ENCODE data around the gene PWWP2B. TPM values are rescaled to one million over a fixed set of nuclear protein-coding genes. Genes with fewer than 3 reads are reported as not detected.

PWWP2B gene
- total RNA-seq, 1 donor from 2014 or later: 7.6 TPM

GRCh38 chr10:132455986-132456847 is 59.2 kb downstream of the PWWP2B start:
- Mint-ChIP-seq H3K36me3 (ENCODE audit: low read depth, unreplicated experiment) (no peaks in the 10 kb centered on the region), H3K9me3 (ENCODE audit: unreplicated experiment) (no peaks in the 10 kb centered on the region), H3K4me3 (ENCODE audit: unreplicated experiment) (no peak overlapping the region), H3K4me1 (ENCODE audit: unreplicated experiment) (no peaks in the 10 kb centered on the region), H3K27me3 (ENCODE audit: unreplicated experiment) (peaks cover 14% of the 10 kb centered on the region), H3K27ac (ENCODE audit: unreplicated experiment) (no peak overlapping the region)
- TF ChIP-seq, protein P1, sequence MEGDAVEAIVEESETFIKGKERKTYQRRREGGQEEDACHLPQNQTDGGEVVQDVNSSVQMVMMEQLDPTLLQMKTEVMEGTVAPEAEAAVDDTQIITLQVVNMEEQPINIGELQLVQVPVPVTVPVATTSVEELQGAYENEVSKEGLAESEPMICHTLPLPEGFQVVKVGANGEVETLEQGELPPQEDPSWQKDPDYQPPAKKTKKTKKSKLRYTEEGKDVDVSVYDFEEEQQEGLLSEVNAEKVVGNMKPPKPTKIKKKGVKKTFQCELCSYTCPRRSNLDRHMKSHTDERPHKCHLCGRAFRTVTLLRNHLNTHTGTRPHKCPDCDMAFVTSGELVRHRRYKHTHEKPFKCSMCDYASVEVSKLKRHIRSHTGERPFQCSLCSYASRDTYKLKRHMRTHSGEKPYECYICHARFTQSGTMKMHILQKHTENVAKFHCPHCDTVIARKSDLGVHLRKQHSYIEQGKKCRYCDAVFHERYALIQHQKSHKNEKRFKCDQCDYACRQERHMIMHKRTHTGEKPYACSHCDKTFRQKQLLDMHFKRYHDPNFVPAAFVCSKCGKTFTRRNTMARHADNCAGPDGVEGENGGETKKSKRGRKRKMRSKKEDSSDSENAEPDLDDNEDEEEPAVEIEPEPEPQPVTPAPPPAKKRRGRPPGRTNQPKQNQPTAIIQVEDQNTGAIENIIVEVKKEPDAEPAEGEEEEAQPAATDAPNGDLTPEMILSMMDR (IDR thresholded peaks at IDR 0.05; ENCODE audit: unreplicated experiment): no peak
- DNase-seq (ENCODE audit: low spot score): no peak

GRCh38 chr10:132456881-132457280 is 59.9 kb downstream of the PWWP2B start:
- no peak for DNase-seq (ENCODE audit: low spot score)
- Mint-ChIP-seq H3K36me3 (ENCODE audit: low read depth, unreplicated experiment) (no peaks in the 10 kb centered on the region), H3K4me1 (ENCODE audit: unreplicated experiment) (no peaks in the 10 kb centered on the region), H3K27me3 (ENCODE audit: unreplicated experiment) (peaks cover 14% of the 10 kb centered on the region), H3K4me3 (ENCODE audit: unreplicated experiment) (no peak overlapping the region), H3K27ac (ENCODE audit: unreplicated experiment) (no peak overlapping the region), H3K9me3 (ENCODE audit: unreplicated experiment) (no peaks in the 10 kb centered on the region)
- TF ChIP-seq, protein P1 (IDR thresholded peaks at IDR 0.05; ENCODE audit: unreplicated experiment): no peak

DNA sequence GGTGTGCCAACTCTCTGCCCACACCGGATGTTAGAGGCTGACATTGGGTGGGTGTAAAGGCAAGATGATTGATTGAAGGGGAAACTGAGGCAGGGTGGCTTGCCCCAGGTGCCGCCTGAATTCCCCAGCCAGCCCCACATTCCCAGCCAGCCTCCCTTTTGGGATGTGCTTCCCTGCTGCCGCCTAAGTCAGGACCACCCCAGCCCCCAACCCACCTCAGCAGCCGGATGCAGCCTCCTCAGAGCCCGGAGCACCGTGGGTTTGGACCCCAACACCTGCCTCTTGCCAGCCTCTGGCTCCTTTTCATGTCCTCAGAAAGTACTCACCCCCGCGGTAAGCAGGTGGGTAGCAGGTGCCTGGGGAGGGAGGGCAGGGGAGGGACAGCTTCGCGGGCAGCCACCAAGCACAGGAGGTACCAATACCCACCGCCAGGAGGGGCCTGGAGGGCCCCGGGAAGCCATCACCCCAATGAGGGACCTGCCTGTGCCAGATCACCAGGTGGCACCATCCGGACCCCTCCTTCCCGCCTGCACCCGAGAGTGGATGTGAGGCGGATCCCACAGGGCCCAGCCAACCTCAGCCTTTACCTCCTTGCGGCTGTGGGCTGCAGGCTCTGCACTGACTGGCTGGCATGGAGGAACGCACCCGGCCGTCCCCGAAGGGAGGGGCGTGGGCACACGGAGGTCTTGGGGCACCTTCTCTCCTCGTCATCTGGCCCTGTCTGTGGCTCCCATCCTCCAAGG is 60.5 kb downstream of the PWWP2B start:
- no peak for DNase-seq (ENCODE audit: low spot score)
- Mint-ChIP-seq H3K27ac (ENCODE audit: unreplicated experiment) (no peak overlapping the region), H3K27me3 (ENCODE audit: unreplicated experiment) (peaks cover 14% of the 10 kb centered on the region), H3K4me1 (ENCODE audit: unreplicated experiment) (no peaks in the 10 kb centered on the region), H3K36me3 (ENCODE audit: low read depth, unreplicated experiment) (no peaks in the 10 kb centered on the region), H3K9me3 (ENCODE audit: unreplicated experiment) (no peaks in the 10 kb centered on the region), H3K4me3 (ENCODE audit: unreplicated experiment) (no peak overlapping the region)
- TF ChIP-seq, protein P1 (IDR thresholded peaks at IDR 0.05; ENCODE audit: unreplicated experiment): no peak

- no peak overlapping the region for H3K27ac Mint-ChIP-seq (ENCODE audit: unreplicated experiment)
- H3K27me3 Mint-ChIP-seq (ENCODE audit: unreplicated experiment): peaks cover 14% of the 10 kb centered on the region
- DNase-seq (ENCODE audit: low spot score): no peak
- no peaks in the 10 kb centered on the region for H3K36me3 Mint-ChIP-seq (ENCODE audit: low read depth, unreplicated experiment)
- no peaks in the 10 kb centered on the region for H3K9me3 Mint-ChIP-seq (ENCODE audit: unreplicated experiment)
- H3K4me1 Mint-ChIP-seq (ENCODE audit: unreplicated experiment): no peaks in the 10 kb centered on the region
- TF ChIP-seq, protein P1 (IDR thresholded peaks at IDR 0.05; ENCODE audit: unreplicated experiment): no peak
- no peak overlapping the region for H3K4me3 Mint-ChIP-seq (ENCODE audit: unreplicated experiment)
Observed at GRCh38 chr10:132458071-132458585, 61.1 kb downstream of the PWWP2B start.
